ENCODE results near the gene CHAC1.

Gene CHAC1

DNA sequence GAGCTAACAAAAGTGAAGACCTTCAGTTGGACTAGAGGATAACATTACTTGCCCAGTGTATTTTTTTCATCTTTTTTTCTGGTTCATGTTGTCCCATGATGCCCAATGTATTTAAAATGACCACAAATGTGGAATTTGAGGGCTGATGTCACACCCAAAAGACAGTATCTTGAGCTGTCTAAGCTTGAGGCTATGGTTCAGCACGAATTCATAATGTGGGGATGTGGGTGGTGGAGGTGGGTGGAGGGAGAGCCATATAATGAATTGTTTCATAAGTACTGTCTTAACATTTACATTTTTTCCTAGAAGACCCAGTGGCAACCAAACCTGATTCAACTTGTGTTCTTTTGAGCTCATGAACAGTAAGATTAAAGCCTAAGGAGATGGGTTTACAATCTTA lies 37.5 kb downstream of the CHAC1 start:
- no peak for DNase-seq

- no peak for DNase-seq
These were observed 38.1 kb downstream of the CHAC1 start for GRCh38 chr15:40991355-40991754.

- DNase-seq, result no peak
These were observed 39.0 kb downstream of the CHAC1 start for GRCh38 chr15:40992241-40992741.

DNA sequence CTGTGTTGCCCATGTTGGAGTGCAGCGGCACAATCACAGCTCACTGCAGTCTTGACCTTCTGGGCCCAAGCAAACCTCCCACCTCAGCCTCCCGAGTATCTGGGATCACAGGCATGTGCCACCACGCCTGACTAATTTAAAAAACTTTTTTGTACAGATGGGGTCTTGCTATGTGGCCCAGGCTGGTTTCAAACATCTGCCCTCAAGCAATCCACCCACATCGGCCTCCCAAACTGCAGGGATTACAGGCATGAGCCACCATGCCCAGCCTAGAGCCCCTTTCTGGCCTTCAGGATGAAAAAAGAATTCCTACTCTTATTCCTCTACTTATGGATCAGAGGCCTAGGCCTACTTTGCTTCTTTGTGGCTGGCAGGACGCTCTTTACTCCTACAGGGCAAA lies 39.6 kb downstream of the CHAC1 start:
- DNase-seq, result no peak

DNA sequence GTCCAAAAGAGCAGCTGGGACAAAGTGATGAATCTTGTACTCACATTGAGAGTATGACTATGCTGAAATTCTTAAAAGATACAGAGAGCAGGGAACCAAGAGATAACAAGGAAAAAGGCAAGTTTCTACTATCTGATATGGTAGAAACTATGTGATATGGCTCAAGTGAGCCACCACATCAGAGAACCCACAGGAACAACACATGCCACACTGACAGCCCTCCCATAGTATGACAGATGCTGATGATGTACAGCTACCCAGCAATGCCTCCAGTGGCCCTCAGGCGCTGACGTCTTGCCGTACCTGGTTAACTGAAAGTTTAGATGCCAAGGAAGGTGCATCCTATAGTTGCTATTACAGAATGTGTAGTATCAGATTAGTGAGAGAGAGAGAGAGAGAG lies 42.4 kb downstream of the CHAC1 start:
- DNase-seq, result no peak

GRCh38 chr15:40999190-40999589 lies 45.9 kb downstream of the CHAC1 start:
- no peak for DNase-seq

- no peak for DNase-seq
These were observed 48.4 kb downstream of the CHAC1 start for GRCh38 chr15:41001524-41002214.

DNA sequence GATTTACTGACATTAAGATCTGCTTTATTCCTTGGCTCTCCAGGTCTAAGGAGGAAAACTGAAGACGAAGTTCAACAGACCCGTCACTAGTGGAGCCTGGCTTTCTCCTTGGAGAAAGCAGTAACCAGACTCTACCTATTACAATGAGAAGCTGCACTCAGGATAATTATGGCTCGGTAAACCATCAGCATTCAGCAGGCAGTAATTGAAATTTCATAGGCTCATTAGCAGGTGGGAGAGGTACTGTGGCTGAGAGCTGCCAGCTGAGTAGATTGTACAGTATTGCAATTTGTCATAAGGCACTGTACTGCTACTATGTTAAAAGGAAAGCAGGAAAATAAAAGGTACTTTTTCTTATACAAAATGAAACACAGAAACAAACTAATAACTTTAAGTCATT lies 51.2 kb downstream of the CHAC1 start:
- DNase-seq, result no peak

Measured in eye (tissue), 1 donor.